GM18498 (cell line): ENCODE results near the gene NOS1.
A peak's percentile ranks its signal among the peaks of the same experiment; 100 is the strongest.
"Not testable (repeated sequence)": the region's sequence is repeated elsewhere in the genome, so short reads cannot be mapped to it uniquely, and the experiment has no call there.

Experiments used
- ATAC-seq: cut with Tn5 transposase; IDR thresholded peaks from one replicate; pipeline ENCODE4 v1.9.1; 2021; ENCODE audit warnings: mild to moderate bottlenecking, moderate library complexity; ENCODE audit not compliant: unreplicated experiment

Gene NOS1

GRCh38 chr12:117213295-117213808 lies 148.1 kb downstream of the NOS1 start:
- ATAC-seq: no peak

GRCh38 chr12:117212563-117213190 lies 148.7 kb downstream of the NOS1 start:
- no peak for ATAC-seq

GRCh38 chr12:117210266-117210918 lies 151.0 kb downstream of the NOS1 start:
- ATAC-seq: no peak

- ATAC-seq: no peak
Measured at GRCh38 chr12:117209626-117210025, 151.8 kb downstream of the NOS1 start.

- ATAC-seq: no peak
Measured at GRCh38 chr12:117208811-117209455, 152.5 kb downstream of the NOS1 start.

- ATAC-seq: no peak
Measured at GRCh38 chr12:117208206-117208605, 153.2 kb downstream of the NOS1 start.

- ATAC-seq: no peak
Measured at GRCh38 chr12:117207675-117208074, 153.8 kb downstream of the NOS1 start.

GRCh38 chr12:117202556-117202955 lies 158.9 kb downstream of the NOS1 start:
- ATAC-seq: no peak

GRCh38 chr12:117202033-117202432 lies 159.4 kb downstream of the NOS1 start:
- ATAC-seq: no peak

- not testable (repeated sequence) for ATAC-seq
Measured at GRCh38 chr12:117199956-117200744, 161.3 kb downstream of the NOS1 start.

GRCh38 chr12:117196334-117196733 lies 165.1 kb downstream of the NOS1 start:
- ATAC-seq: not testable (repeated sequence)

GRCh38 chr12:117195027-117195426 lies 166.4 kb downstream of the NOS1 start:
- ATAC-seq: not testable (repeated sequence)

- ATAC-seq: no peak
Measured at GRCh38 chr12:117193903-117194302, 167.5 kb downstream of the NOS1 start.

- not testable (repeated sequence) for ATAC-seq
Measured at GRCh38 chr12:117192581-117192980, 168.8 kb downstream of the NOS1 start.

- no peak for ATAC-seq
Measured at GRCh38 chr12:117192057-117192456, 169.4 kb downstream of the NOS1 start.

- peak; percentile 96 for ATAC-seq
Measured at GRCh38 chr12:117190210-117190781, 171.1 kb downstream of the NOS1 start, which contains the start of gene FBXO21. Gene FBXO21, minus strand, starts transcription at chr12:117190470. Its CDS starts 14 bp downstream, at chr12:117190456.

GRCh38 chr12:117189725-117190209 lies 171.7 kb downstream of the NOS1 start:
- peak; percentile 46 for ATAC-seq

GRCh38 chr12:117188961-117189724 lies 172.3 kb downstream of the NOS1 start:
- no peak for ATAC-seq

- no peak for ATAC-seq
Measured at GRCh38 chr12:117188121-117188665, 173.2 kb downstream of the NOS1 start.
